Neural progenitor cell (in vitro differentiated cells): ENCODE results near the gene MAD1L1.

Experiments used
- EZH2 ChIP-seq: fragments of 200-600 bp; sonication (generic); IDR thresholded peaks from 2 replicates; pipeline ENCODE4 v1.6.1; 2017; ENCODE audit warnings: antibody characterized with exemption, mild to moderate bottlenecking, moderate library complexity
- TF ChIP-seq, protein P1 (sequence below): fragments of 200-600 bp; sonication (generic); IDR thresholded peaks from 2 replicates; pipeline ENCODE4 v1.5.1; 2017; ENCODE audit warnings: antibody characterized with exemption, mild to moderate bottlenecking

DNA sequence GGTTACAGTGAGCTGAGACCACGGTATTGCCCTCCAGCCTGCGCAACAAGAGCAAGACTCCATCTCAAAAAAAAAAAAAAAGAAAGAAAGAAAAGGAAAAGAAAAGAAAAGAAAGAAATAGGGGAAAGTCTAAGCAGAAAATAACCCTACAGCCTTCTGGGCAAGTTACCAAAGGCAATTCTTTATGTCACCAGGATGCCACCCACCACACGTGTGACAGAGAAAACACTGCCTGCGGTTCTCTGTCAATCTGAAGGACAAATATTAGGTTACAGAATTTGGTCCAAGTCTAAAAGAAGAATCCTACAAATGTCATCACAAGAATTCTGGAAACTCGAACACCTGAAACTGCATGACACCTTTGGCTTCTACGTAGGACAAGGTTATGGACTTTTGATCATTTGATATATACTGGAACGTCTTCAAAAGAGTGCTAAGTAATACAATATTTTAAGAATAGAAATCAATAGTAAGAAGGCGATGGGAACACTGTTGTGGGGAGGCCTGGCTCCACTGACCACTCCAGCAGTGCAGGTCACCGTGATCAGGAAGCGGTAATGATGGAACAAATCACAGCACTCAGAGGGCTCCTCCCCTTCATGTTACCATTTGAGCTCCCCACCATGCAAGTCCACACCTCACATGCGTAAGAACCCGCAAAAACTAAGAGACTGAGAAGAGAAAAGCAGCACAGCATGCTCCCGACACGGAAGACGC is 75.8 kb downstream of the MAD1L1 start:
- TF ChIP-seq, protein P1, sequence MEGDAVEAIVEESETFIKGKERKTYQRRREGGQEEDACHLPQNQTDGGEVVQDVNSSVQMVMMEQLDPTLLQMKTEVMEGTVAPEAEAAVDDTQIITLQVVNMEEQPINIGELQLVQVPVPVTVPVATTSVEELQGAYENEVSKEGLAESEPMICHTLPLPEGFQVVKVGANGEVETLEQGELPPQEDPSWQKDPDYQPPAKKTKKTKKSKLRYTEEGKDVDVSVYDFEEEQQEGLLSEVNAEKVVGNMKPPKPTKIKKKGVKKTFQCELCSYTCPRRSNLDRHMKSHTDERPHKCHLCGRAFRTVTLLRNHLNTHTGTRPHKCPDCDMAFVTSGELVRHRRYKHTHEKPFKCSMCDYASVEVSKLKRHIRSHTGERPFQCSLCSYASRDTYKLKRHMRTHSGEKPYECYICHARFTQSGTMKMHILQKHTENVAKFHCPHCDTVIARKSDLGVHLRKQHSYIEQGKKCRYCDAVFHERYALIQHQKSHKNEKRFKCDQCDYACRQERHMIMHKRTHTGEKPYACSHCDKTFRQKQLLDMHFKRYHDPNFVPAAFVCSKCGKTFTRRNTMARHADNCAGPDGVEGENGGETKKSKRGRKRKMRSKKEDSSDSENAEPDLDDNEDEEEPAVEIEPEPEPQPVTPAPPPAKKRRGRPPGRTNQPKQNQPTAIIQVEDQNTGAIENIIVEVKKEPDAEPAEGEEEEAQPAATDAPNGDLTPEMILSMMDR = no peak
- TF ChIP-seq EZH2 = no peak
